ENCODE results near the gene NPLOC4.

DNA sequence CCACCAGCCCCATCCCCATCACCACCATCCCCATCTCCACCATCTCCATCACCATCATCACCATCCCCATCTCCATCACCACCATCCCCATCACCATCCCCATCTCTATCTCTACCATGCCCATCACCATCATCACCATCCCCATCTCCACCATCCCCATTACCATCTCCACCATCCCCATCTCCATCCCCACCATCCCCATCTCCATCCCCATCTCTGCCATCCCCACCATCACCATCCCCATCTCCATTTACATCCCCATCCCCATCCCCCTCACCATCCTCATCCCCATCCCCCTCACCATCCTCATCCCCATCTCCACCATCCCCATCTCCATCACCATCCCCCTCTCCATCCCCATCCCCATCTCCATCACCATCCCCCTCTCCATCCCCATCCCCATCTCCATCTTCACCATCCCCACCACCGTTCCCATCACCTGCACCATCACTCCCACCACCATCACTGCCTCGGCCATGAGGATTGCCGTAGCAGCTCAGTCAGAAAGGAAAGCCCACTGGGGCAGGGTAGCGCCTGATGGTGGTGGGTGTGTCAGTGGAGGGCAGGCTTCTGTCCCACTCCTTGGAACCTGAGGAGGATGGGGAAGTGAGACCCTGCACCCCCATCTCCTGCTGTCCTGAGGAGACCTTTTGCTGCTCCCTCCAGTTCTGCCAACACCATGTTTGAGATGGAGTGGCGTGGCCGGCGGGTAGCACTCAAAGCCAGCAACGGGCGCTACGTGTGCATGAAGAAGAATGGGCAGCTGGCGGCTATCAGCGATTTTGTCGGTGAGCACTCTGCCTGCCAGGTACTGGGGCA, 101.2 kb downstream of the NPLOC4 start:
- TF ChIP-seq CTCF (IDR thresholded peaks at IDR 0.05): no peak
- no peak for TF ChIP-seq POLR2AphosphoS5 (IDR thresholded peaks at IDR 0.05)
